Gastroesophageal sphincter (tissue), 3 donors: Measurements from ENCODE around the gene KIF17.

Experiments
- CTCF ChIP-seq, 4 experiments: fragments of 200-600 bp in 2 of 4; fragments of 450-650 bp in 2 of 4; sonication (generic) in 1 of 4; IDR thresholded peaks; one replicate each; pipeline ENCODE4 v1.5.1; 2017 to 2019; ENCODE audit warnings: antibody characterized with exemption in 4 of 4, mild to moderate bottlenecking in 2 of 4, moderate library complexity in 2 of 4
- POLR2A ChIP-seq, 2 donors: fragments of 450-650 bp; IDR thresholded peaks; one replicate each; pipeline ENCODE4 v1.6.1; 2017; ENCODE audit warnings: antibody characterized with exemption in 2 of 2, mild to moderate bottlenecking in 2 of 2, moderate library complexity in 1 of 2
- POLR2AphosphoS5 ChIP-seq: sonication (generic); formaldehyde crosslinking; IDR thresholded peaks from one replicate; pipeline ENCODE4 v1.6.1; 2017; ENCODE audit warnings: antibody characterized with exemption

- TF ChIP-seq CTCF (IDR thresholded peaks at IDR 0.05): no peak
- no peak for TF ChIP-seq POLR2A (IDR thresholded peaks at IDR 0.05)
- TF ChIP-seq POLR2AphosphoS5: no peak
These were observed 93.1 kb downstream of the KIF17 start for GRCh38 chr1:20624709-20625108.
